ENCODE results near the gene LRPAP1. TPM values are rescaled to one million over a fixed set of nuclear protein-coding genes. Genes with fewer than 3 reads are reported as not detected.

Gene LRPAP1
- total RNA-seq, 2 donors from 2014 or later = 175 to 270 TPM

DNA sequence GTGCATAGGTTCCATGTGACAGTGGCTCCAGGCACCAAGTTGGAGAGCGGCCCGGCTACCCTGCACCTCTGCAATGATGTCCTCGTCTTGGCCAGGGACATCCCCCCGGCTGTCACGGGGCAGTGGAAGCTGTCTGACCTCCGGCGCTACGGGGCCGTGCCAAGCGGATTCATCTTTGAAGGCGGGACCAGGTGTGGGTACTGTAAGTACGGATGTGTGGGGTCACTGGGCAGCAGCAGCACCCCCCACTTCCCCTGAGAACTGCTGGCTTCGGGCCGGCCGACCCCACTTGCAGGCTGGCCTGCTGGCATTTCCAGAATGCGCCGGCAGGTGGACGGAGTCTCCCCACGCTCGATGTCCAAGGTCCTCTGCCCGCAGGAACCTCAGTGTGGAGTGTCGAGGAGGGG lies 55.9 kb downstream of the LRPAP1 start:
- TF ChIP-seq POLR2A (IDR thresholded peaks at IDR 0.05) (no peak), CTCF (IDR thresholded peaks at IDR 0.05) (no peak), POLR2AphosphoS5 (IDR thresholded peaks at IDR 0.05) (no peak)
- no peak for DNase-seq (ENCODE audit: low spot score)

GRCh38 chr4:3475713-3476260 lies 56.4 kb downstream of the LRPAP1 start:
- no peaks in the 10 kb centered on the region for H3K9me3 ChIP-seq
- WGBS = 58% methylated on average over 21 of the region's 22 CpGs
- DNase-seq (ENCODE audit: low spot score) = no peak

More for the DNA sequence above, 55.9 kb downstream of the LRPAP1 start:
- intact Hi-C loops (cut with DNase I) = no loop called here
- no peaks in the 10 kb centered on the region for H3K9me3 ChIP-seq
- H3K4me1 ChIP-seq (replicated peaks) = no peaks in the 10 kb centered on the region
- 85% methylated on average over 22 of the region's 22 CpGs for WGBS
- H3K27me3 ChIP-seq (replicated peaks; ENCODE audit: insufficient read depth) = peaks cover 9% of the 10 kb centered on the region
- H3K27ac ChIP-seq = no peak overlapping the region
- no peak overlapping the region for H3K4me3 ChIP-seq
- H3K36me3 ChIP-seq = no peaks in the 10 kb centered on the region

GRCh38 chr4:3475041-3475712 lies 57.0 kb downstream of the LRPAP1 start:
- no peaks in the 10 kb centered on the region for H3K36me3 ChIP-seq
- no peak overlapping the region for H3K4me3 ChIP-seq
- no peak overlapping the region for H3K27ac ChIP-seq
- H3K9me3 ChIP-seq = no peaks in the 10 kb centered on the region
- no peak for TF ChIP-seq POLR2A (IDR thresholded peaks at IDR 0.05)
- no peak for TF ChIP-seq POLR2AphosphoS5 (IDR thresholded peaks at IDR 0.05)
- TF ChIP-seq CTCF (IDR thresholded peaks at IDR 0.05) = no peak
- WGBS = 65% methylated on average over 15 of the region's 15 CpGs
- H3K27me3 ChIP-seq (replicated peaks; ENCODE audit: insufficient read depth) = peaks cover 9% of the 10 kb centered on the region
- intact Hi-C loops (cut with DNase I) = no loop called here
- no peaks in the 10 kb centered on the region for H3K4me1 ChIP-seq (replicated peaks)
- no peak for DNase-seq (ENCODE audit: low spot score)

More at GRCh38 chr4:3475713-3476260, 56.4 kb downstream of the LRPAP1 start:
- Histone ChIP-seq H3K4me3 (no peak overlapping the region), H3K36me3 (no peaks in the 10 kb centered on the region), H3K4me1 (replicated peaks) (no peaks in the 10 kb centered on the region), H3K27me3 (replicated peaks; ENCODE audit: insufficient read depth) (peaks cover 9% of the 10 kb centered on the region), H3K27ac (no peak overlapping the region)
- intact Hi-C loops (cut with DNase I) = no loop called here
- no peak for TF ChIP-seq CTCF (IDR thresholded peaks at IDR 0.05)
- TF ChIP-seq POLR2AphosphoS5 (IDR thresholded peaks at IDR 0.05) = no peak
- TF ChIP-seq POLR2A (IDR thresholded peaks at IDR 0.05) = no peak

DNA sequence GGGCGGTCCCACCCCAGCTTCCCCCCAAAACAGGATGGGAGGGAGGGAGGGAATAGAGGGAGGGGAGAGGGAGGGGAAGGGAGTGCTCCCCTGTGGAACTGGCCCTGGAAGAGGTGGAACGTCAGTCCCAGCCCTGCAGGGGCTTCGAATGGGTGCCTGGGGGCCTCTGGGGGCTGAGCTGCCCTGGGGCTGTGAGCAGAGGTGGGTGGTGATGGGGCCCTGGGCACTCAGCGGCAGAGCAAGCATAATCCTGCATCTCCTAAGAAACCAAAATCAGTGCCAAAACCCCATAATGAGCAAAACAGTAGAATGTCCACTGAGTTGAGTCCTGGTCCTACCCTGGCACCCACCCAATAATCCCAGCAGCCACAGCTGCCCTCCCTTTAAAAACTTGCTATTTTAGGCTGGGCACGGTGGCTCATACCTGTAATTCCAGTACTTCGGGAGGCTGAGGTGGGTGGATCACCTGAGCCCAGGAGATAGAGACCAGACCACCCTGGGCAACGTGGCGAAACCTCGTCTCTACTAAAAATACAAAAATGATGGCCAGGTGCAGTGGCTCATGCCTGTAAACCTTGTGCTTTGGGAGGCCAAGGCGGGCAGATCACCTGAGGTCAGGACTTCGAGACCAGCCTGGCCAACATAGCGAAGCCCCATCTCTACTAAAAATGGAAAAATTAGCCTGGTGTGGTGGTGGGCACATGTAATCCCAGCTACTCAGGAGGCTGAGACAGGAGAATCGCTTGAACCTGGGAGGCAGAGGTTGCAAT lies 58.0 kb downstream of the LRPAP1 start:
- no peak overlapping the region for H3K4me3 ChIP-seq
- peaks cover 9% of the 10 kb centered on the region for H3K27me3 ChIP-seq (replicated peaks; ENCODE audit: insufficient read depth)
- no peak for DNase-seq (ENCODE audit: low spot score)
- no peaks in the 10 kb centered on the region for H3K36me3 ChIP-seq
- H3K9me3 ChIP-seq = no peaks in the 10 kb centered on the region
- intact Hi-C loops (cut with DNase I) = no loop called here
- no peaks in the 10 kb centered on the region for H3K4me1 ChIP-seq (replicated peaks)
- TF ChIP-seq CTCF (IDR thresholded peaks at IDR 0.05) (no peak), POLR2AphosphoS5 (IDR thresholded peaks at IDR 0.05) (no peak), POLR2A (IDR thresholded peaks at IDR 0.05) (no peak)
- no peak overlapping the region for H3K27ac ChIP-seq
- 76% methylated on average over 13 of the region's 13 CpGs for WGBS

Data from prostate gland (tissue), 2 donors.